Retinal pigment epithelial cell (primary cell): ENCODE measurements around the gene ARF4.
"Not testable (repeated sequence)": the region's sequence is repeated elsewhere in the genome, so short reads cannot be mapped to it uniquely, and the experiment has no call there.

Experiments used
- DNase-seq: peaks from one replicate; pipeline ENCODE4 v3.0.0-alpha.2; 2010; ENCODE audit warnings: low read depth
- H3K4me3 ChIP-seq: 2 replicates; pipeline ENCODE4 v1.5.1; 2011; ENCODE audit warnings: mild to moderate bottlenecking, low read length, control low read depth, moderate library complexity
- TF ChIP-seq, protein P1 (sequence below): conservative IDR thresholded peaks from 2 replicates; pipeline ENCODE4 v1.5.1; 2011; ENCODE audit warnings: low read depth, low read length, control low read depth, inconsistent platforms

The ARF4 gene

DNA sequence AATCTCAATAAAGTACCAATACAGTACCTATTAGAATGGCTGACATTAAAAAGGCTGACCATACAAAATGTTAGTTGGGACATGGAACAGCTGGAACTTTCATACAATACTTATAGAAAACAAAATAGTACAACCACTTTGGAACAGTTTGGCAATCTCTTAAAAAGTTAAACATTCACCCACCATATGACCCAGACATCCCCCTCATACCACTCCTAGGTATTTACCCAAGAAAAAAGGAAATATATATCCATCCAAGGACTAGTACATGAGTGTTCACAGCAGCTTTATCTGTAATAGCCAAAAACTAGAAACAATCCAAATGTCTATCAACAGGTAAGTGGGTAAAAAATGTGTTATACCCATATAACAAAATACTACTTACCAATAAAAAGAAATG, 25.2 kb upstream of the ARF4 start:
- no peak for DNase-seq
- TF ChIP-seq, protein P1, sequence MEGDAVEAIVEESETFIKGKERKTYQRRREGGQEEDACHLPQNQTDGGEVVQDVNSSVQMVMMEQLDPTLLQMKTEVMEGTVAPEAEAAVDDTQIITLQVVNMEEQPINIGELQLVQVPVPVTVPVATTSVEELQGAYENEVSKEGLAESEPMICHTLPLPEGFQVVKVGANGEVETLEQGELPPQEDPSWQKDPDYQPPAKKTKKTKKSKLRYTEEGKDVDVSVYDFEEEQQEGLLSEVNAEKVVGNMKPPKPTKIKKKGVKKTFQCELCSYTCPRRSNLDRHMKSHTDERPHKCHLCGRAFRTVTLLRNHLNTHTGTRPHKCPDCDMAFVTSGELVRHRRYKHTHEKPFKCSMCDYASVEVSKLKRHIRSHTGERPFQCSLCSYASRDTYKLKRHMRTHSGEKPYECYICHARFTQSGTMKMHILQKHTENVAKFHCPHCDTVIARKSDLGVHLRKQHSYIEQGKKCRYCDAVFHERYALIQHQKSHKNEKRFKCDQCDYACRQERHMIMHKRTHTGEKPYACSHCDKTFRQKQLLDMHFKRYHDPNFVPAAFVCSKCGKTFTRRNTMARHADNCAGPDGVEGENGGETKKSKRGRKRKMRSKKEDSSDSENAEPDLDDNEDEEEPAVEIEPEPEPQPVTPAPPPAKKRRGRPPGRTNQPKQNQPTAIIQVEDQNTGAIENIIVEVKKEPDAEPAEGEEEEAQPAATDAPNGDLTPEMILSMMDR, result no peak
- no peak overlapping the region for H3K4me3 ChIP-seq

DNA sequence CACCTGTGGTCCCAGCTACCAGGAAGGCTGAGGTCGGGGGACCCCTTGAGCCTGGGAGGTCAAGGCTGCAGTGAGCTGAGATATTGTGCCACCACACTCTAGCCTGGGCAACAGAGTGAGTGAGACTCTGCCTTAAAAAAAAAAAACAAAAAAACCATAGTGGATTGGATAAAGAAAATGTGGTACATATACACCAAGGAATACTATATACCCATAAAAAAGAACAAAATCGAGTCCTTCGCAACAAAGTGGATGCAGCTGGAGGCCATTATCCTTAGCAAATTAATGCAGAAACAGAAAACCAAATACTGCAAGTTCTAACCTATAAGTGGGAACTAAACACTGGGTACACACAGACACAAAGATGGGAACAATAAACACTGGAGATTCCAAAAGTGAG, 20.6 kb upstream of the ARF4 start:
- H3K4me3 ChIP-seq, result no peak overlapping the region
- TF ChIP-seq, protein P1, result no peak
- no peak for DNase-seq

DNA sequence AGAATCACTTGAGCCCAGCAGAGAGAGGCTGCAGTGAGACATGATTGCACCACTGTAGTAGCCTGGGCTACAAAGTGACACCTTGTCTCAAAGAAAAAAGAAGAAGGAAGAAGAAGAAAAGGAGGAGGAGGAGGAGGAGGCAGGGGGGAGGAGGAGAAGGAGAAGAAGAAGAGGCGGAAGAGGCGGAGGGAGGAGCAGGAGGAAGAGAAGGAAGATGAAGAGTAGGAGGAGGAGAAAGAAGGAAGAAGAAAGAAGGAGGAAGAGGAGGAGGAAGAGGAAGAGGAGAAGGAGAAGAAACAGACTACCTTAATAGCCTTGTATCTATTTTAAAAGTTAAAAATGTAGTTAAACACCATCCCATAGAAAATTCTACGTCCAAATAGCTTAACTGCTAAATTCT, 19.1 kb upstream of the ARF4 start:
- TF ChIP-seq, protein P1, result no peak
- no peak overlapping the region for H3K4me3 ChIP-seq
- no peak for DNase-seq

DNA sequence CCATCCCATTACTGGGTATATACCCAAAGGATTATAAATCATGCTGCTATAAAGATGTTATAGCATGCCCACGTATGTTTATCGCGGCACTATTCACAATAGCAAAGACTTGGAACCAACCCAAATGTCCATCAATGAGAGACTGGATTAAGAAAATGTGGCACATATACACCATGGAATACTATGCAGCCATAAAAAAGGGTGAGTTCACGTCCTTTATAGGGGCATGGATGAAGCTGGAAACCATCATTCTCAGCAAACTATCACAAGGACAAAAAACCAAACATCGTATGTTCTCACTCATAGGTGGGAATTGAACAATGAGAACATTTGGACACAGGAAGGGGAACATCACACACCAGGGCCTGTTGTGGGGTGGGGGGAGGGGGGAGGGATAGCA, 14.7 kb upstream of the ARF4 start:
- not testable (repeated sequence) for DNase-seq, H3K4me3 ChIP-seq

DNA sequence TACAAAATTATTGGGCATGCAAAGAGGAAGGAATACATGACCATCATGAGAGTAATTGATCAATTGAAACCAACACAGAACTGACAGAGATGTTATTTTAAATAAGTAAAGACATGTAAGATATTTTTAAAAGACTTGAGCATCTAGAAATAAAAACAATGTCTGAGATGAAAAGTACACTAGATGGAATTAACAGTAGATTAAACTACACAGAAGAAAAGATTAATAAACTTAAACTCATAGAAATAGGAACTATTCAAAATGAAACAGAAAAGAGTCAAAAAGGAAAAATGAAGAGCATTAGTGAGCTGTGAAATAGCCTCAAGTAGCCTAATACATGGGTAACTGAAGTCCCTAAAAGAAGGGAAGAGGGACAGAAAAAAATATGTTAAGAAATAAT, 8.5 kb upstream of the ARF4 start:
- TF ChIP-seq, protein P1, result no peak
- DNase-seq, result no peak
- H3K4me3 ChIP-seq, result no peak overlapping the region

DNA sequence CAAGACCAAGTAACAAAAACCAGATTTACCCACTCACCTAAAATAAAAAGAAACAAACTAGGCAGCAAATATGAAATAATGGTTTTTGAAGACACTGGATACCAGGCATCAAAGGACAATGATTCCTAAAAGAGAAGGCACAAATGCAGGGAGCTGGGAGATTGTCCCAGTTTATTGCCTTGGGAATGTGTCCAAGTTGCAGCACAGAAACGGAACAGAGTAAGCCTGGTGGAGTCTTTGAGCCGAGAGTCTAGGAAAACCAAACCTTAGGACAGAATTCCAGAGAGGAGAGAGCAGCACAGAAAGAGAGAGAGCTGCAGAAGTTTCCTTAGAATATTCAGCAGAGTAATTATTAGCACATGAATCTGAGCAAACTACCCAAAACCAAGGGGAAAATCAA, 7.8 kb upstream of the ARF4 start:
- H3K4me3 ChIP-seq, result no peak overlapping the region
- TF ChIP-seq, protein P1, result no peak
- no peak for DNase-seq

DNA sequence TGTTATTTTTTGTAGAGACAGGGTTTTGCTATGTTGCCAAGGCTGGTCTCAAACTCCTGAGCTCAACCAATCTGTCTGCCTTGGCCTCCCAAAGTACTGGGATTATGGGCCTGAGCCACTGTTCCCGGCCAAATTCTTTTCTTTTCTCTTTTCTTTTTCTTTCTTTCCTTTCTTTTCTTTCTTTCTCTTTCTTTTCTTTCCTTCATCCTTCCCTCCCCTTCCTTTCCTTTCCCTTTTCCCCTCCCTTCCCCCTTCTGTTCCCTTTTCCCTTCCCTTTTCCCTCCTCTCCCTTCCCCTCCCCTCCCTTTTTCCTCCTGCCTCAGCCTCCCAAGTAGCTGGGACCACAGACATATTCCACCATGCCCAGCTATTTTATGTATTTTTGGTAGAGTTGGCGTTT, 3.1 kb upstream of the ARF4 start:
- no peak overlapping the region for H3K4me3 ChIP-seq
- TF ChIP-seq, protein P1, result no peak
- no peak for DNase-seq

DNA sequence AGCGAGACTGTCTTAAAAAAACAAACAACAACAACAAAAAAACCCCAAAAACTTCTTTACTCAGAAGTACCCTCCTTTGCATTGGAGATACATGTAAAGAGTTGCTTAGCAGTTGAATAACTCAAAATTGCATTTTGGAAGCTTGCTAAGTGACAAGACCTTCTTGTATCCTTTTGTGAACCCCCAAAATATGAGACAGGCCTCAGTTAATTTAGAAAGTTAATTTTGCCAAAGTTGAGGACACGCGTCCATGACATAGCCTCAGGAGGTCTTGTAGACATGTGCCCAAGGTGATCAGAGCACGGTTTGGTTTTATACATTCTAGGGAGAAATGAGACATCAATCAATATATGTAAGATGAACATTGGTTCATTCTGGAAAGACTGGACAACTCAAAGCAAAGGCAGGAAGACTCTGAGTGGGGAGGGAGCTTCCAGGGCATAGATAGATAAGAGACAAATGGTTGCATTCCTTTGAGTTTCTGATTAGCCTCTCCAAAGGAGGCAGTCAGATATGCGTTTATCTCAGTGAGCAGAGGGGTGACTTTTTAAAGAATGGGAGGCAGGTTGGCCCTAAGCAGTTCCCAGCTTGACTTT, 1.7 kb upstream of the ARF4 start:
- H3K4me3 ChIP-seq, result peak overlapping the region; percentile 60
- TF ChIP-seq, protein P1, result no peak
- DNase-seq, result no peak
